ENCODE measurements around the gene SPTBN4. TPM values are rescaled to one million over a fixed set of nuclear protein-coding genes. Genes with fewer than 3 reads are reported as not detected.
A peak's percentile ranks its signal among the peaks of the same experiment; 100 is the strongest.

Gene SPTBN4
- polyA plus RNA-seq, 1 of the 3 experiments (the other 2 are of a cell fraction): 3.1 TPM

GRCh38 chr19:40603071-40603388 is 136.2 kb downstream of the SPTBN4 start (continued):
- no peak for TF ChIP-seq GABPA (IDR thresholded peaks at IDR 0.05; ENCODE audit: low read depth)

GRCh38 chr19:40603389-40604170 is 136.8 kb downstream of the SPTBN4 start:
- no peaks in the 10 kb centered on the region for H3K9me2 ChIP-seq
- POLR2A ChIA-PET: interaction anchor here (0.7 to 1.1 kb wide), 3 partner anchors 9 to 71 kb away, joined by 3 read pairs; no protein-coding TSS in a partner anchor
- H3K27ac ChIP-seq (ENCODE audit: low read depth in 2 of 2, low read length in 1 of 2): peak overlapping the region in 1 of 2 experiments; percentile 39; a peak in 1 of 4 replicates
- H4K20me1 ChIP-seq (ENCODE audit: insufficient read depth): no peaks in the 10 kb centered on the region; the same call in 1 of the 2 replicates
- peaks cover 28% of the 10 kb centered on the region for H3F3A ChIP-seq (replicated peaks; ENCODE audit: insufficient read depth)
- no peak overlapping the region for H3K9ac ChIP-seq
- peak overlapping the region; percentile 88 for H3K4me2 ChIP-seq
- H3K9me3 ChIP-seq: no peaks in the 10 kb centered on the region
- H3K79me2 ChIP-seq (ENCODE audit: insufficient read depth): no peaks in the 10 kb centered on the region
- no peaks in the 10 kb centered on the region for H3K36me3 ChIP-seq (replicated peaks in 1 of 2; ENCODE audit: control insufficient read depth in 1 of 2, insufficient read depth in 2 of 2, low read length in 1 of 2)
- peaks cover 7 to 41% of the 10 kb centered on the region in 2 experiments; a peak in 2 of 4 replicates for H3K4me1 ChIP-seq (ENCODE audit: control insufficient read depth in 1 of 2, insufficient read depth in 2 of 2, low read depth in 1 of 2, low read length in 1 of 2)
- no peak for TF ChIP-seq GATA2 (CRISPR knock-in tag; IDR thresholded peaks at IDR 0.05)
- TF ChIP-seq CTCF (IDR thresholded peaks at IDR 0.05): no peak
- no peak for TF ChIP-seq USF2 (IDR thresholded peaks at IDR 0.05; ENCODE audit: borderline replicate concordance, low read depth, low read length)
- TF ChIP-seq RCOR1 (IDR thresholded peaks at IDR 0.05; ENCODE audit: low read length): no peak
- TF ChIP-seq ZBTB33 (IDR thresholded peaks at IDR 0.05; ENCODE audit: borderline replicate concordance, low read depth): no peak
- TF ChIP-seq USF1 (IDR thresholded peaks at IDR 0.05; ENCODE audit: borderline replicate concordance, low read depth): no peak
- TF ChIP-seq RFX5 (IDR thresholded peaks at IDR 0.05; ENCODE audit: low read length): 0 out of 2 replicates have a peak, but pooled peaks have one; percentile 15
- TF ChIP-seq TAF1 (IDR thresholded peaks at IDR 0.05; ENCODE audit: borderline replicate concordance, low read depth, low read length): no peak
- TF ChIP-seq FOXJ3 (CRISPR knock-in tag; IDR thresholded peaks at IDR 0.05): peak; percentile 16; the same call in 1 of the 2 replicates
- TF ChIP-seq NFIC (IDR thresholded peaks at IDR 0.05; ENCODE audit: borderline replicate concordance): no peak
- CTCF ChIA-PET: interaction anchor here (0.6 to 9.6 kb wide), 16 partner anchors 10 to 298 kb away, joined by 3 to 176 read pairs (median 6); partner anchors contain the start of genes BLVRB and EGLN2
- peak; percentile 93 for DNase-seq
- no peaks in the 10 kb centered on the region for H3K27me3 ChIP-seq (ENCODE audit: insufficient read depth)
- peak overlapping the region; percentile 71 for H2AFZ ChIP-seq (ENCODE audit: low read depth)
- 14% methylated on average over 33 of the region's 43 CpGs for WGBS (ENCODE audit: low lambda C conversion rate)
- peak overlapping the region; percentile 45 to 52; a peak in 3 of 4 replicates for H3K4me3 ChIP-seq (ENCODE audit: low read depth in 2 of 2, low read length in 1 of 2)
